HEK293 (cell line): ENCODE data around the gene IDI1.
A peak's percentile ranks its signal among the peaks of the same experiment; 100 is the strongest.

Source experiments
- CTCF ChIA-PET: fragments of 350-600 bp; formaldehyde crosslinking; extraction: SDS; loops from one replicate; lab custom pipeline; 2021; ENCODE audit warnings: antibody characterized with exemption; lab: Yijun Ruan, JAX
- POLR2A ChIA-PET: fragments of 300-600 bp; formaldehyde crosslinking; extraction: SDS; loops from one replicate; lab custom pipeline; 2020; ENCODE audit warnings: antibody characterized with exemption, inconsistent platforms; lab: Yijun Ruan, JAX
- H3K27ac ChIP-seq: fragments of 200-500 bp; sonication (Bioruptor generic); 2 replicates; pipeline ENCODE4 v1.5.1; 2014; ENCODE audit warnings: low read depth, low read length, control low read depth, inconsistent platforms; ENCODE audit errors: extremely low read depth
- H3K36me3 ChIP-seq, 2 experiments: fragments of 200-500 bp in 1 of 2; sonication (Bioruptor generic) in 1 of 2; 1 replicate in 1 of 2; 2 replicates in 1 of 2; pipeline ENCODE4 v1.5.1; 2014 to 2017; ENCODE audit warnings: inconsistent platforms in 2 of 2, low read length in 2 of 2; ENCODE audit not compliant: control insufficient read depth in 2 of 2, insufficient read depth in 1 of 2
- H3K4me1 ChIP-seq: fragments of 200-500 bp; sonication (Bioruptor generic); 2 replicates; pipeline ENCODE4 v1.5.1; 2014; ENCODE audit warnings: mild to moderate bottlenecking, low read length, inconsistent platforms; ENCODE audit not compliant: control insufficient read depth, insufficient read depth
- H3K4me3 ChIP-seq: 2 replicates; pipeline ENCODE4 v1.5.1; 2011; ENCODE audit warnings: low read depth, mild to moderate bottlenecking, control low read depth, low read length, moderate library complexity
- H3K9me3 ChIP-seq: fragments of 200-500 bp; sonication (Bioruptor generic); 2 replicates; pipeline ENCODE4 v1.5.1; 2014; ENCODE audit warnings: low read depth, low read length, inconsistent platforms; ENCODE audit not compliant: control insufficient read depth, insufficient read depth
- CTCF ChIP-seq: fragments of 450-650 bp; formaldehyde crosslinking; IDR thresholded peaks from 2 replicates; pipeline ENCODE4 v1.5.1; 2016; ENCODE audit warnings: missing biosample characterization, missing genetic modification characterization
- KLF1 ChIP-seq: fragments of 450-650 bp; formaldehyde crosslinking; IDR thresholded peaks from 2 replicates; pipeline ENCODE4 v1.5.1; 2016; ENCODE audit warnings: missing biosample characterization, missing genetic modification characterization
- KLF10 ChIP-seq: fragments of 450-650 bp; IDR thresholded peaks from 2 replicates; pipeline ENCODE4 v1.5.1; 2018; ENCODE audit warnings: missing biosample characterization, mild to moderate bottlenecking, missing genetic modification characterization
- KLF16 ChIP-seq: fragments of 450-650 bp; formaldehyde crosslinking; IDR thresholded peaks from 2 replicates; pipeline ENCODE4 v1.5.1; 2017; ENCODE audit warnings: missing biosample characterization, missing genetic modification characterization
- KLF7 ChIP-seq: fragments of 450-650 bp; formaldehyde crosslinking; IDR thresholded peaks from 2 replicates; pipeline ENCODE4 v1.5.1; 2016; ENCODE audit warnings: missing biosample characterization, missing genetic modification characterization, borderline replicate concordance
- PRDM4 ChIP-seq: fragments of 450-650 bp; formaldehyde crosslinking; IDR thresholded peaks from 2 replicates; pipeline ENCODE4 v1.5.1; 2017; ENCODE audit warnings: missing biosample characterization, missing genetic modification characterization
- PRDM6 ChIP-seq: fragments of 450-650 bp; formaldehyde crosslinking; IDR thresholded peaks from 2 replicates; pipeline ENCODE4 v1.5.1; 2017; ENCODE audit warnings: missing biosample characterization, missing genetic modification characterization
- ZBTB11 ChIP-seq: fragments of 450-650 bp; formaldehyde crosslinking; conservative IDR thresholded peaks from 2 replicates; pipeline ENCODE4 v1.5.1; 2016; ENCODE audit warnings: low read depth, missing biosample characterization, missing genetic modification characterization
- ZBTB44 ChIP-seq: fragments of 450-650 bp; IDR thresholded peaks from 2 replicates; pipeline ENCODE4 v1.5.1; 2018; ENCODE audit warnings: missing biosample characterization, mild to moderate bottlenecking, missing genetic modification characterization
- ZBTB6 ChIP-seq: fragments of 450-650 bp; formaldehyde crosslinking; IDR thresholded peaks from 2 replicates; pipeline ENCODE4 v1.5.1; 2017; ENCODE audit warnings: missing biosample characterization, missing genetic modification characterization
- ZBTB7A ChIP-seq: fragments of 450-650 bp; formaldehyde crosslinking; IDR thresholded peaks from 2 replicates; pipeline ENCODE4 v1.5.1; 2016; ENCODE audit warnings: low read depth, missing biosample characterization, missing genetic modification characterization
- ZFHX2 ChIP-seq: fragments of 450-650 bp; formaldehyde crosslinking; conservative IDR thresholded peaks from 2 replicates; pipeline ENCODE4 v1.5.1; 2016; ENCODE audit warnings: missing biosample characterization, missing genetic modification characterization
- ZFP37 ChIP-seq: fragments of 450-650 bp; formaldehyde crosslinking; IDR thresholded peaks from 2 replicates; pipeline ENCODE4 v1.5.1; 2016; ENCODE audit warnings: missing biosample characterization, missing genetic modification characterization
- ZFP69B ChIP-seq: fragments of 450-650 bp; formaldehyde crosslinking; IDR thresholded peaks from 2 replicates; pipeline ENCODE4 v1.5.1; 2016; ENCODE audit warnings: missing biosample characterization, missing genetic modification characterization
- ZNF311 ChIP-seq: fragments of 450-650 bp; formaldehyde crosslinking; IDR thresholded peaks from 2 replicates; pipeline ENCODE4 v1.5.1; 2017; ENCODE audit warnings: missing biosample characterization, missing genetic modification characterization, borderline replicate concordance
- ZNF341 ChIP-seq: fragments of 450-650 bp; formaldehyde crosslinking; IDR thresholded peaks from 2 replicates; pipeline ENCODE4; 2016; ENCODE audit warnings: low read depth, missing biosample characterization, missing genetic modification characterization
- ZNF449 ChIP-seq: fragments of 450-650 bp; formaldehyde crosslinking; IDR thresholded peaks from 2 replicates; pipeline ENCODE4 v1.5.1; 2017; ENCODE audit warnings: missing biosample characterization, mild to moderate bottlenecking, missing genetic modification characterization, moderate library complexity
- ZNF473 ChIP-seq: fragments of 450-650 bp; formaldehyde crosslinking; IDR thresholded peaks from 2 replicates; pipeline ENCODE4 v1.5.1; 2017; ENCODE audit warnings: missing biosample characterization, missing genetic modification characterization
- ZNF549 ChIP-seq: fragments of 450-650 bp; IDR thresholded peaks from 2 replicates; pipeline ENCODE4 v1.5.1; 2018; ENCODE audit warnings: missing biosample characterization, missing genetic modification characterization, mild to moderate bottlenecking, inconsistent platforms, moderate library complexity
- ZNF626 ChIP-seq: fragments of 450-650 bp; sonication (Bioruptor Pico); formaldehyde crosslinking; IDR thresholded peaks from 2 replicates; pipeline ENCODE4 v1.5.1; 2018; ENCODE audit warnings: missing biosample characterization, missing genetic modification characterization, inconsistent platforms
- ZNF629 ChIP-seq: fragments of 450-650 bp; formaldehyde crosslinking; IDR thresholded peaks from 2 replicates; pipeline ENCODE4 v1.5.1; 2017; ENCODE audit warnings: missing biosample characterization, missing genetic modification characterization
- ZNF843 ChIP-seq: fragments of 450-650 bp; formaldehyde crosslinking; IDR thresholded peaks from 2 replicates; pipeline ENCODE4 v1.5.1; 2016; ENCODE audit warnings: missing biosample characterization, missing genetic modification characterization

The IDI1 gene

GRCh38 chr10:1048732-1049424 lies at the start of gene IDI1:
Gene IDI1, minus strand, starts transcription at chr10:1049119. Its CDS starts 116 bp downstream, at chr10:1049003.
- 0 out of 2 replicates have a peak, but pooled peaks cover 4% of the 10 kb centered on the region for H3K4me1 ChIP-seq
- ChIA-PET CTCF (interaction anchor here (0.6 kb wide), 1 partner anchor 156 kb away, joined by 4 read pairs; no protein-coding TSS in a partner anchor), POLR2A (interaction anchor here (0.6 to 1.7 kb wide), 28 partner anchors 9 to 970 kb away, joined by 3 to 10 read pairs (median 4); partner anchors contain the start of genes ADARB2, GTPBP4, IDI2 and LARP4B)
- no peaks in the 10 kb centered on the region for H3K9me3 ChIP-seq
- peak within 1 kb of the TSS; percentile 65 for H3K4me3 ChIP-seq
- H3K36me3 ChIP-seq, result peaks cover 0 to 28% of the 10 kb centered on the region in 2 experiments
- H3K27ac ChIP-seq, result peak within 1 kb of the TSS; percentile 97
- TF ChIP-seq ZFP37 (tag by site-specific recombination), result 0 out of 2 replicates have a peak, but pooled peaks have one; percentile 27
- TF ChIP-seq CTCF, result no peak
- no peak for TF ChIP-seq ZNF311 (tag by site-specific recombination)
- TF ChIP-seq ZBTB6, result peak; percentile 98
- TF ChIP-seq KLF16 (tag by site-specific recombination), result peak; percentile 70; the same call in 1 of the 2 replicates
- peak; percentile 93 for TF ChIP-seq KLF10 (tag by site-specific recombination)
- TF ChIP-seq ZFHX2 (tag by site-specific recombination), result peak; percentile 84
- TF ChIP-seq ZBTB44, result no peak
- no peak for TF ChIP-seq ZNF473 (tag by site-specific recombination)
- TF ChIP-seq KLF7 (tag by site-specific recombination), result peak; percentile 73; the same call in 1 of the 2 replicates
- no peak for TF ChIP-seq ZNF549 (tag by site-specific recombination)
- TF ChIP-seq ZBTB11, result peak; percentile 14
- 0 out of 2 replicates have a peak, but pooled peaks have one; percentile 10 for TF ChIP-seq PRDM4 (tag by site-specific recombination)
- peak; percentile 81; the same call in 1 of the 2 replicates for TF ChIP-seq ZBTB7A
- TF ChIP-seq ZFP69B (tag by site-specific recombination), result peak; percentile 61
- TF ChIP-seq ZNF341 (tag by site-specific recombination), result peak; percentile 56
- no peak for TF ChIP-seq PRDM6 (tag by site-specific recombination)
- TF ChIP-seq ZNF629 (tag by site-specific recombination), result peak; percentile 97
- TF ChIP-seq KLF1 (tag by site-specific recombination), result peak; percentile 74
- TF ChIP-seq ZNF843 (tag by site-specific recombination), result peak; percentile 65; the same call in 1 of the 2 replicates
- peak; percentile 53 for TF ChIP-seq ZNF449 (tag by site-specific recombination)
- TF ChIP-seq ZNF626 (tag by site-specific recombination), result no peak
